Esophagus muscularis mucosa (tissue), 4 donors: Measurements from ENCODE around the gene OPTC.

Experiments used
- CTCF ChIP-seq, 3 experiments: fragments of 200-600 bp in 2 of 3; fragments of 450-650 bp in 1 of 3; sonication (generic) in 2 of 3; IDR thresholded peaks; one replicate each; pipeline ENCODE4 v1.5.1; 2017 to 2019; ENCODE audit warnings: antibody characterized with exemption in 3 of 3, mild to moderate bottlenecking in 2 of 3, moderate library complexity in 1 of 3
- EP300 ChIP-seq: sonication (generic); formaldehyde crosslinking; IDR thresholded peaks from one replicate; pipeline ENCODE4 v1.6.1; 2017; ENCODE audit warnings: antibody characterized with exemption
- POLR2A ChIP-seq: fragments of 450-650 bp; IDR thresholded peaks from one replicate; pipeline ENCODE4 v1.6.1; 2017; ENCODE audit warnings: antibody characterized with exemption, moderate library complexity, mild to moderate bottlenecking, low read depth
- POLR2AphosphoS5 ChIP-seq, 2 donors: sonication (generic); formaldehyde crosslinking; IDR thresholded peaks; one replicate each; pipeline ENCODE4 v1.6.1; 2017; ENCODE audit warnings: antibody characterized with exemption in 2 of 2

GRCh38 chr1:203479646-203480045 lies 14.3 kb upstream of the OPTC start:
- TF ChIP-seq CTCF (IDR thresholded peaks at IDR 0.05) (no peak), POLR2AphosphoS5 (IDR thresholded peaks at IDR 0.05) (no peak), POLR2A (no peak), EP300 (no peak)
